ENCODE measurements around the gene SDHD. TPM values are rescaled to one million over a fixed set of nuclear protein-coding genes. Genes with fewer than 3 reads are reported as not detected.

SDHD gene
- total RNA-seq, 1 experiment from 2014 or later, result 206 TPM

Other genes with a start within 250 kb of the SDHD start
- gene ALG9, start 215.3 kb upstream of the SDHD start, total RNA-seq (2014; rRNA removed; shearing (Covaris generic)), result 55.8 and 71.4 TPM in 2 replicates
- gene FDXACB1, start 207.7 kb upstream of the SDHD start, total RNA-seq (2014; rRNA removed; shearing (Covaris generic)), result 0.68 and 3.0 TPM in 2 replicates
- gene CFAP68, start 207.3 kb upstream of the SDHD start, total RNA-seq (2014; rRNA removed; shearing (Covaris generic)), result 41.0 and 66.8 TPM in 2 replicates
- 153 and 175 TPM in 2 replicates for gene CRYAB, start 175.1 kb upstream of the SDHD start, total RNA-seq (2014; rRNA removed; shearing (Covaris generic))
- gene HSPB2, start 174.1 kb upstream of the SDHD start, total RNA-seq (2014; rRNA removed; shearing (Covaris generic)), result 11.7 and 30.6 TPM in 2 replicates
- gene C11orf52, start 168.0 kb upstream of the SDHD start, total RNA-seq (2014; rRNA removed; shearing (Covaris generic)), result 11.8 and 26.1 TPM in 2 replicates
- gene DIXDC1, start 149.5 kb upstream of the SDHD start, total RNA-seq (2014; rRNA removed; shearing (Covaris generic)), result 64.4 and 67.8 TPM in 2 replicates
- 70.0 and 71.5 TPM in 2 replicates for gene DLAT, start 61.5 kb upstream of the SDHD start, total RNA-seq (2014; rRNA removed; shearing (Covaris generic))
- gene PIH1D2, start 12.9 kb upstream of the SDHD start, total RNA-seq (2014; rRNA removed; shearing (Covaris generic)), result 2.6 and 4.4 TPM in 2 replicates
- gene NKAPD1, start 12.6 kb upstream of the SDHD start, total RNA-seq (2014; rRNA removed; shearing (Covaris generic)), result 39.3 and 43.6 TPM in 2 replicates
- gene TIMM8B, start 117 bp upstream of the SDHD start, total RNA-seq (2014; rRNA removed; shearing (Covaris generic)), result 131 and 181 TPM in 2 replicates
- not detected in 2 replicates for gene IL18, start 77.2 kb downstream of the SDHD start, total RNA-seq (2014; rRNA removed; shearing (Covaris generic))
- not detected in 2 replicates for gene TEX12, start 80.5 kb downstream of the SDHD start, total RNA-seq (2014; rRNA removed; shearing (Covaris generic))
- gene BCO2, start 88.6 kb downstream of the SDHD start, total RNA-seq (2014; rRNA removed; shearing (Covaris generic)), result 1.1 TPM in 1 of 2 replicates, not detected in the other
- 33.1 and 54.6 TPM in 2 replicates for gene PTS, start 139.6 kb downstream of the SDHD start, total RNA-seq (2014; rRNA removed; shearing (Covaris generic))
- gene PLET1, start 174.0 kb downstream of the SDHD start, total RNA-seq (2014; rRNA removed; shearing (Covaris generic)), result not detected in 2 replicates

Data from G401 (cell line).